Endothelial cell of umbilical vein (primary cell): ENCODE results near the gene APC2. TPM values are rescaled to one million over a fixed set of nuclear protein-coding genes. Genes with fewer than 3 reads are reported as not detected.

Source experiments
- BruUV-seq: library from RNA; stranded (reverse); fragments of 400-500 nt; replicated peaks from 2 replicates; lab custom pipeline; 2021; lab: Mats Ljungman, UMichigan
- CTCF ChIA-PET: fragments of 300-600, 350-600 bp; sonication (Branson Sonifier 250); formaldehyde crosslinking; loops from one replicate; lab custom pipeline; 2021; ENCODE audit warnings: antibody characterized with exemption, inconsistent platforms; lab: Charles Lee
- POLR2A ChIA-PET: fragments of 300-600, 350-600 bp; sonication (Branson Sonifier 250); formaldehyde crosslinking; loops from one replicate; lab custom pipeline; 2021; ENCODE audit warnings: antibody characterized with exemption, inconsistent platforms; lab: Charles Lee
- DNase-seq: peaks from one replicate; pipeline ENCODE4 v3.0.0-alpha.2; 2011; ENCODE audit warnings: low read depth, low spot score
- FAIRE-seq: peaks from 2 replicates; lab custom pipeline; 2011; peaks lifted over from hg19 to GRCh38; lab: Jason Lieb, UNC
- H2AFZ ChIP-seq: 2 replicates; pipeline ENCODE4 v1.6.0; 2012; ENCODE audit warnings: low read depth, low read length, control low read depth, inconsistent platforms
- H3K27ac ChIP-seq: 2 replicates; pipeline ENCODE4 v1.5.1; 2011; ENCODE audit warnings: low read depth, mild to moderate bottlenecking, control low read depth, low read length, moderate library complexity; ENCODE audit not compliant: insufficient read depth
- H3K27me3 ChIP-seq, 2 experiments: 2 replicates each; pipeline versions ENCODE4 v1.6.0 to v1.6.1; 2011; ENCODE audit warnings: low read length in 2 of 2, mixed read lengths in 1 of 2; ENCODE audit not compliant: control insufficient read depth in 2 of 2, insufficient read depth in 2 of 2
- H3K36me3 ChIP-seq, 2 experiments: 2 replicates in 1 of 2; 3 replicates in 1 of 2; pipeline ENCODE4 v1.5.1; 2011; ENCODE audit warnings: low read length in 2 of 2, mild to moderate bottlenecking in 1 of 2, moderate library complexity in 1 of 2; ENCODE audit not compliant: control insufficient read depth in 2 of 2, insufficient read depth in 2 of 2; ENCODE audit errors: extremely low read depth in 1 of 2
- H3K4me1 ChIP-seq: 3 replicates; pipeline ENCODE4 v1.5.1; 2011; ENCODE audit warnings: mild to moderate bottlenecking, low read length; ENCODE audit not compliant: control insufficient read depth, insufficient read depth; ENCODE audit errors: extremely low read depth
- H3K4me2 ChIP-seq: 2 replicates; pipeline ENCODE4 v1.6.1; 2011; ENCODE audit warnings: low read length, control low read depth, mixed read lengths; ENCODE audit not compliant: insufficient read depth
- H3K4me3 ChIP-seq, 3 experiments: fragments of 200-600 bp in 1 of 3; sonication (generic), shearing (Covaris generic) in 1 of 3; replicated peaks in 1 of 3; 2 replicates each; pipeline ENCODE4 v1.5.1; 2011 to 2016; ENCODE audit warnings: control low read depth in 3 of 3, low read length in 3 of 3, mild to moderate bottlenecking in 2 of 3, inconsistent platforms in 1 of 3, low read depth in 1 of 3, moderate library complexity in 1 of 3; ENCODE audit not compliant: insufficient read depth in 1 of 3
- H3K79me2 ChIP-seq: 2 replicates; pipeline ENCODE4 v1.6.0; 2012; ENCODE audit warnings: low read length, inconsistent platforms; ENCODE audit not compliant: control insufficient read depth, insufficient read depth
- H3K9ac ChIP-seq: replicated peaks from 2 replicates; pipeline ENCODE3; 2011; ENCODE audit warnings: low read length, control low read depth; ENCODE audit not compliant: insufficient read depth; ENCODE audit errors: extremely low read depth
- H3K9me1 ChIP-seq: replicated peaks from 3 replicates; pipeline ENCODE4 v1.6.0; 2011; ENCODE audit warnings: mild to moderate bottlenecking, low read length; ENCODE audit not compliant: control insufficient read depth, insufficient read depth; ENCODE audit errors: extremely low read depth
- H3K9me3 ChIP-seq: replicated peaks from 2 replicates; pipeline ENCODE4 v1.5.1; 2012; ENCODE audit warnings: low read length, inconsistent platforms; ENCODE audit not compliant: control insufficient read depth, insufficient read depth
- H4K20me1 ChIP-seq: replicated peaks from 2 replicates; pipeline ENCODE3; 2011; ENCODE audit warnings: mild to moderate bottlenecking, low read length; ENCODE audit not compliant: control insufficient read depth, insufficient read depth; ENCODE audit errors: extremely low read depth
- CTCF ChIP-seq, 2 donors: IDR thresholded peaks; 1 replicate in 1 of 2; 2 replicates in 1 of 2; pipeline ENCODE4 v1.5.1; 2011; ENCODE audit warnings: low read length in 2 of 2, mild to moderate bottlenecking in 2 of 2, moderate library complexity in 2 of 2, control low read depth in 1 of 2, inconsistent platforms in 1 of 2, low read depth in 1 of 2; ENCODE audit not compliant: insufficient read depth in 1 of 2; ENCODE audit errors: extremely low read depth in 1 of 2
- EZH2 ChIP-seq: IDR thresholded peaks from 2 replicates; pipeline ENCODE4 v1.6.1; 2012; ENCODE audit warnings: borderline replicate concordance, low read depth, mild to moderate bottlenecking, moderate library complexity, low read length, inconsistent platforms; ENCODE audit not compliant: severe bottlenecking
- GATA2 ChIP-seq: IDR thresholded peaks from 2 replicates; pipeline ENCODE4 v1.7.0; 2011; ENCODE audit warnings: low read depth, mild to moderate bottlenecking, moderate library complexity, mixed read lengths, low read length; ENCODE audit not compliant: insufficient read length, insufficient read depth
- JUN ChIP-seq: IDR thresholded peaks from 2 replicates; pipeline ENCODE4 v1.6.1; 2011; ENCODE audit warnings: borderline replicate concordance, low read depth; ENCODE audit not compliant: insufficient read length, insufficient read depth
- MYC ChIP-seq: IDR thresholded peaks from one replicate; pipeline ENCODE4 v1.6.1; 2011; ENCODE audit warnings: mild to moderate bottlenecking, low read depth, low read length
- POLR2A ChIP-seq: IDR thresholded peaks from 2 replicates; pipeline ENCODE4 v1.6.1; 2012; ENCODE audit warnings: low read depth, mild to moderate bottlenecking, control low read depth, low read length
- POLR2AphosphoS5 ChIP-seq: IDR thresholded peaks from 2 replicates; pipeline ENCODE4 v1.6.1; 2012; ENCODE audit warnings: low read depth, mild to moderate bottlenecking, control low read depth, low read length, moderate library complexity; ENCODE audit not compliant: insufficient read depth
- dilution Hi-C: fragments of 300-500 bp; cut with MboI; formaldehyde crosslinking; loops from one replicate; pipeline ENCODE4 v1.15.0; 2019; ENCODE audit warnings: low sequenced_read_pairs; ENCODE audit not compliant: extremely low pct_ligation_motif_present
- intact Hi-C: fragments of 100-400 bp; cut with micrococcal nuclease; formaldehyde crosslinking; loops from one replicate; pipeline ENCODE4 v1.10.0; 2022
- polyA plus RNA-seq, 4 experiments: library from polyadenylated mRNA; depleted of rRNA in 3 of 4; stranded (reverse) in 3 of 4; unstranded in 1 of 4; fragments of >200 nt; gene quantifications; 2 replicates each; pipeline versions ENCODE4 v1.2.1 to v1.2.3, GENCODE V29; 2011 to 2012; ENCODE audit warnings: missing spikeins in 1 of 4
- total RNA-seq: library from RNA; stranded (reverse); gene quantifications from 2 replicates; pipeline ENCODE4 v1.2.3, GENCODE V29; 2021
- TF ChIP-seq, protein P1 (sequence below): IDR thresholded peaks from 2 replicates; pipeline ENCODE4 v1.6.1; 2011; ENCODE audit not compliant: insufficient read depth, insufficient read length

The APC2 gene
- total and polyA plus RNA-seq, 2 donors (not counting 3 experiments of a cell fraction or from before 2014, with no cell fraction given) = 0.01 to 0.04 TPM

DNA sequence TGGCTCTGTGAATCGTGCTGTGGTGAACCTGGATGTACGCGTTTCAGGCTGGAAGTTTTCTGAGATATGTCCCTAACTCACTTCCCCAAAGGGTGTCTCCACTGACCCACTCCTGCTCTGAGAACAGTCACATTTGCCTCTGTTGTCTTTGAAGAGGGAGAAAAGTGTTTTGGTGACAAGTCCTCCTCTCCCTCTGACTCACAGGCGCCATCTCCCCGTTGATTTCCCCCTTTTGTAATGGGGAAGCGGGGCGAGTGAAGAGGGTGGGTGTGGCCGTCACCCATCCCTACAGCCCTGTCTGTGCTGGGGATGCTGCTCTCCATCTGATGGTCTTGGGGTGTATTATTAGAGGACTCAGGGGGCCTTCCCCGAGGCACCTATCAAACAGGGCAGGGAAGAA, 9.6 kb downstream of the APC2 start:
- no peaks in the 10 kb centered on the region for H4K20me1 ChIP-seq
- dilution Hi-C loops (no loop called here), intact Hi-C loops (no loop called here)
- POLR2A ChIA-PET = no interaction called here
- H3K9ac ChIP-seq = no peak overlapping the region
- no peak overlapping the region for H3K27ac ChIP-seq
- no peaks in the 10 kb centered on the region for H3K4me1 ChIP-seq
- no peak overlapping the region for H3K4me2 ChIP-seq
- H3K4me3 ChIP-seq = no peak overlapping the region
- DNase-seq = no peak
- FAIRE-seq = no peak
- no peaks in the 10 kb centered on the region for H3K36me3 ChIP-seq
- H3K9me3 ChIP-seq = no peaks in the 10 kb centered on the region
- TF ChIP-seq, protein P1, sequence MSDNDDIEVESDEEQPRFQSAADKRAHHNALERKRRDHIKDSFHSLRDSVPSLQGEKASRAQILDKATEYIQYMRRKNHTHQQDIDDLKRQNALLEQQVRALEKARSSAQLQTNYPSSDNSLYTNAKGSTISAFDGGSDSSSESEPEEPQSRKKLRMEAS = no peak
- no peak for TF ChIP-seq MYC
- no peak for TF ChIP-seq POLR2AphosphoS5
- TF ChIP-seq JUN = no peak
- no peak for TF ChIP-seq GATA2
- no peak for TF ChIP-seq POLR2A
- TF ChIP-seq CTCF (IDR thresholded peaks at IDR 0.05; ENCODE audit: extremely low read depth in 1 of 2, insufficient read depth in 1 of 2, low read depth in 1 of 2, low read length in 2 of 2) = no peak
- no peak for TF ChIP-seq EZH2
- peaks cover 15 to 22% of the 10 kb centered on the region in 2 experiments for H3K27me3 ChIP-seq
- H3K79me2 ChIP-seq = no peaks in the 10 kb centered on the region
- BruUV-seq = no TSS peak
- no peak overlapping the region for H2AFZ ChIP-seq
- no peaks in the 10 kb centered on the region for H3K9me1 ChIP-seq
- CTCF ChIA-PET = interaction anchor here (1.3 kb wide), 1 partner anchor 13 kb away, joined by 3 read pairs; no protein-coding TSS in a partner anchor
